Neutrophil (primary cell): ENCODE results near the gene PDZRN4.

Source experiments
- H3K27ac ChIP-seq: fragments of 200-600 bp; sonication (generic); 2 replicates; pipeline ENCODE4 v1.5.1; 2016; ENCODE audit warnings: mild to moderate bottlenecking, moderate library complexity
- H3K27me3 ChIP-seq: fragments of 200-600 bp; sonication (generic); 2 replicates; pipeline ENCODE4 v1.6.0; 2016; ENCODE audit warnings: mild to moderate bottlenecking
- H3K36me3 ChIP-seq: fragments of 200-600 bp; sonication (generic); 2 replicates; pipeline ENCODE4 v1.5.1; 2017
- H3K4me1 ChIP-seq, 2 experiments: fragments of 200-600 bp in 1 of 2; sonication (generic) in 1 of 2; 1 replicate in 1 of 2; 2 replicates in 1 of 2; pipeline versions ENCODE4 v1.5.1 to v1.6.1; 2013 to 2016; ENCODE audit warnings: low read depth in 1 of 2, low read length in 1 of 2, mild to moderate bottlenecking in 1 of 2, moderate library complexity in 1 of 2; ENCODE audit not compliant: control insufficient read depth in 1 of 2, insufficient read depth in 1 of 2
- H3K4me3 ChIP-seq, 2 experiments: fragments of 200-600 bp in 1 of 2; sonication (generic) in 1 of 2; 1 replicate in 1 of 2; 2 replicates in 1 of 2; pipeline ENCODE4 v1.5.1; 2013 to 2016; ENCODE audit warnings: low read depth in 1 of 2, low read length in 1 of 2, mild to moderate bottlenecking in 1 of 2, moderate library complexity in 1 of 2
- H3K9me3 ChIP-seq: fragments of 200-600 bp; sonication (generic); 2 replicates; pipeline ENCODE4 v1.5.1; 2016
- TF ChIP-seq, protein P1 (sequence below): fragments of 200-600 bp; sonication (generic); IDR thresholded peaks from 2 replicates; pipeline ENCODE4 v1.5.1; 2016; ENCODE audit warnings: antibody characterized with exemption

PDZRN4 gene

GRCh38 chr12:41589878-41590277 is 401.8 kb downstream of the PDZRN4 start:
- H3K4me3 ChIP-seq: no peak overlapping the region
- no peak overlapping the region for H3K27ac ChIP-seq
- H3K4me1 ChIP-seq: no peaks in the 10 kb centered on the region
- TF ChIP-seq, protein P1, sequence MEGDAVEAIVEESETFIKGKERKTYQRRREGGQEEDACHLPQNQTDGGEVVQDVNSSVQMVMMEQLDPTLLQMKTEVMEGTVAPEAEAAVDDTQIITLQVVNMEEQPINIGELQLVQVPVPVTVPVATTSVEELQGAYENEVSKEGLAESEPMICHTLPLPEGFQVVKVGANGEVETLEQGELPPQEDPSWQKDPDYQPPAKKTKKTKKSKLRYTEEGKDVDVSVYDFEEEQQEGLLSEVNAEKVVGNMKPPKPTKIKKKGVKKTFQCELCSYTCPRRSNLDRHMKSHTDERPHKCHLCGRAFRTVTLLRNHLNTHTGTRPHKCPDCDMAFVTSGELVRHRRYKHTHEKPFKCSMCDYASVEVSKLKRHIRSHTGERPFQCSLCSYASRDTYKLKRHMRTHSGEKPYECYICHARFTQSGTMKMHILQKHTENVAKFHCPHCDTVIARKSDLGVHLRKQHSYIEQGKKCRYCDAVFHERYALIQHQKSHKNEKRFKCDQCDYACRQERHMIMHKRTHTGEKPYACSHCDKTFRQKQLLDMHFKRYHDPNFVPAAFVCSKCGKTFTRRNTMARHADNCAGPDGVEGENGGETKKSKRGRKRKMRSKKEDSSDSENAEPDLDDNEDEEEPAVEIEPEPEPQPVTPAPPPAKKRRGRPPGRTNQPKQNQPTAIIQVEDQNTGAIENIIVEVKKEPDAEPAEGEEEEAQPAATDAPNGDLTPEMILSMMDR: no peak
- H3K27me3 ChIP-seq: no peaks in the 10 kb centered on the region
- no peaks in the 10 kb centered on the region for H3K9me3 ChIP-seq
- no peaks in the 10 kb centered on the region for H3K36me3 ChIP-seq

- Histone ChIP-seq H3K4me1 (no peaks in the 10 kb centered on the region), H3K27me3 (no peaks in the 10 kb centered on the region), H3K36me3 (no peaks in the 10 kb centered on the region), H3K9me3 (no peaks in the 10 kb centered on the region), H3K27ac (no peak overlapping the region), H3K4me3 (no peak overlapping the region)
- TF ChIP-seq, protein P1: no peak
Measured at GRCh38 chr12:41596190-41596589, 408.1 kb downstream of the PDZRN4 start.

DNA sequence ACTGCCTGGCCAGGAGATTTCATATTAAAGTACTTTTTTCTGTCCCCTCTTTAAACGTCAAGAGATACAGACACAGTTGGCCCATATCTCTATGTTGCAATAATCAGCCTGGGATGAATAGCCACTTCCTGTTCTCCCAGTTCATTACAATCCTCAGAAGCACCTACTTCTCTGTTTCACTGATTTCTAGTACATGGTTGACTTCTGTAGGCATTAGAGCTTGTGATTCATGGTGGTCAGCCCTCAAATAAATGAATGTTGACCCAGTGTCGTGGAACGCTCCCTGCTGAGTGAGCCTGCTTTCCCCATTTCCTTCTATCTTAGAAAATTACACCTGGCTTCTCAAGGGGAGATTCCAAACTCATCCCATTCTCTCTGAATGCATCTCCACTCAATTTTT is 416.7 kb downstream of the PDZRN4 start:
- H3K27ac ChIP-seq: no peak overlapping the region
- no peak overlapping the region for H3K4me3 ChIP-seq
- H3K36me3 ChIP-seq: no peaks in the 10 kb centered on the region
- H3K9me3 ChIP-seq: no peaks in the 10 kb centered on the region
- TF ChIP-seq, protein P1: no peak
- no peaks in the 10 kb centered on the region for H3K27me3 ChIP-seq
- no peaks in the 10 kb centered on the region for H3K4me1 ChIP-seq

DNA sequence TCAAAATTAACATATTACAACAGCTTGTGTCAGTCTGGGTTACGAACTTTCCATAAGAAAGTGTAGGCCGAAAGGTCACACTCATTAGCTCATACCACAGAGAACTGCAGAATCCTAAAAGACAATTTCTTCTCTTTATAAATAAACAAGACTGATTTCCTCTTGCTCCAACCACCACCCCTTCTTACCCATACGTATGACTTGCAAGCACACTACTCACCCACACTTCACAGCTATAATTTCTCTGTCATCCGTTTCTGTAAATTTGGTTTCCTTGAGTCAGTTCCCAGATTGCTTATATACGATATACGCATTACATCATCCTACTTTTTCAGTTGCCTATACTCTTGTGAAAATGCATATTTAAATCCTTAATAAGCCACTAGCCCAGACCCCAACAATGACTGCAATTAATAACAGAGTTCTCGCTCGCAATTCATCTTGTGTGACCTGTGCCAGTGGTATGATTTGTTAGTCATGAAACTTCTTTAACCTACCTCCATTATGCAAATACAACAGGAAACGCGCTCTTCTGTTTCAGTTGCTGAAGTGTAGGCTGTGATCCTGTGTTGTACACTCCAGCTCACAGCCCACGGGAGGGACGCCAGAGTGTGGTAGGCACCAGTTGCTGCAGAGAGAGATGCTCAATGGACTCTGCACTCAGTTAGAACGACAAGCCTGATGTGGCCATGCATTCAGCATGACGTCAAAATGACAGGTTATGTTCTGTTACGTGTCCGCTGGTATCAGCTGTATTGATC is 417.6 kb downstream of the PDZRN4 start:
- no peaks in the 10 kb centered on the region for H3K27me3 ChIP-seq
- no peak overlapping the region for H3K27ac ChIP-seq
- H3K36me3 ChIP-seq: no peaks in the 10 kb centered on the region
- TF ChIP-seq, protein P1: no peak
- no peaks in the 10 kb centered on the region for H3K9me3 ChIP-seq
- no peaks in the 10 kb centered on the region for H3K4me1 ChIP-seq
- H3K4me3 ChIP-seq: no peak overlapping the region

DNA sequence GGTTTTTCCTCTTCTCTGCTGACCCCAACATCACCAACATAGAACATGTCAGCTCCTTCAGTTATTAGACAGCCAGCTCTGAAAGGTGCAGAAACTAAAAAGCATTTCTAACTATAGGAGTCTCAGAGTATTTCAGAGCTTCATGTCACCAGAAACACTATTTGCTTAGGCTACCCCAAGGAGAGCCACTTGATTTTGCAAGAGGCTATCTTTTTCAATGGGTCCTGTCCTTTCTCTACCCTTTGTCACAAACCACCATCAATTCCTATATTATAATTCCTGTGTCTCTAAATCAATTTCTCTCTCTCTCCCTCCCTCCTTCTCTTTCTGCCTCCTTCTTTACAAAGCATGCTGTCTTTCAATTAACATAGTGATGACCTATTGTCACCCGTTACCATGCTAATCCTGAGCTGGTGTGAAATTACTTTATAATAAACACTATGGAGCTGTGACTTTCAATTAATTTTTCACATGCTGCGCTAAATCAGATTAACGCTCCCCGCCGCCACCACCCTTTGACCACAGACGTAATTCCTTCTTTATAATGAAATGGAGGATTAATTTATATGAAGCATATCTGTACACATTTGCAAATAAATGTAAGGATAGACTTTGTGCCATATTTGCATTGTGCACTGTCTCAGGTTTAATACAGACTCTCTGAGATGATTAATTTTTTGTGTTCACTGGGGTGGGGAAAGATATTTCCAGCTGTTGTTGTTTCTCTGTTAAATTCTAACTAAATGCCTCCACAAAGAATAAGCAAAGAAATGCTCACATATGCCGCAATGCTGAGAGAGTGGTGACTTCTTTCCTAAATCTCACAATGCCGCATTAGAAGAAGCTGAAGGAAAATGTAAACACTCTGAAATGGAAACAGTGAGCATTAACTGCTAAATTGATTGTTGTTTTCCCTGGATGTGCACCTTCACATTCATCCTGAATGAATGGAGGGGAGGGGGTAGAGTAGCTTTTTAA is 418.6 kb downstream of the PDZRN4 start:
- Histone ChIP-seq H3K36me3 (no peaks in the 10 kb centered on the region), H3K4me1 (no peaks in the 10 kb centered on the region), H3K4me3 (no peak overlapping the region), H3K9me3 (no peaks in the 10 kb centered on the region), H3K27ac (no peak overlapping the region), H3K27me3 (no peaks in the 10 kb centered on the region)
- TF ChIP-seq, protein P1: no peak
